Tibial artery (tissue), 4 donors: ENCODE measurements around the gene COQ3.

Source experiments
- DNase-seq, 2 donors: peaks; one replicate each; pipeline ENCODE4 v3.0.0-alpha.2; 2019
- H3K27ac ChIP-seq, 2 donors: fragments of 200-600 bp; sonication (generic) in 1 of 2; 1 replicate in 1 of 2; 2 replicates in 1 of 2; pipeline ENCODE4 v1.5.1; 2018 to 2019; ENCODE audit warnings: mild to moderate bottlenecking in 1 of 2
- H3K27me3 ChIP-seq, 2 donors: fragments of 200-600 bp; sonication (generic) in 1 of 2; one replicate each; pipeline versions ENCODE4 v1.5.1 to v1.6.0; 2016 to 2019
- H3K36me3 ChIP-seq, 3 donors: fragments of 200-600 bp; sonication (generic) in 2 of 3; one replicate each; pipeline ENCODE4 v1.5.1; 2016 to 2019; ENCODE audit warnings: mild to moderate bottlenecking in 2 of 3
- H3K4me1 ChIP-seq, 4 donors: fragments of 200-600 bp; sonication (generic) in 2 of 4; 1 replicate in 3 of 4; 2 replicates in 1 of 4; pipeline ENCODE4 v1.5.1; 2016 to 2019
- H3K4me3 ChIP-seq, 2 donors: fragments of 200-600 bp; sonication (generic) in 1 of 2; 1 replicate in 1 of 2; 2 replicates in 1 of 2; pipeline ENCODE4 v1.5.1; 2018 to 2019; ENCODE audit warnings: mild to moderate bottlenecking in 2 of 2
- H3K9me3 ChIP-seq, 3 donors: fragments of 200-600 bp; sonication (generic) in 1 of 3; one replicate each; pipeline ENCODE4 v1.5.1; 2016 to 2019
- CTCF ChIP-seq, 2 experiments: fragments of 200-600 bp in 1 of 2; fragments of 450-650 bp in 1 of 2; IDR thresholded peaks; one replicate each; pipeline ENCODE4 v1.5.1; 2017 to 2019; ENCODE audit warnings: antibody characterized with exemption in 2 of 2, mild to moderate bottlenecking in 1 of 2, moderate library complexity in 1 of 2
- intact Hi-C: fragments of 100-400 bp; cut with DNase I; formaldehyde crosslinking; loops from one replicate; pipeline ENCODE4 v1.15.0; 2023; ENCODE audit warnings: low total_unique reads

COQ3 gene

GRCh38 chr6:99407076-99407475, 13.1 kb upstream of the COQ3 start:
- intact Hi-C loops, result no loop called here
- Histone ChIP-seq H3K4me1 (peaks cover 0 to 7% (median under 1%) of the 10 kb centered on the region in 4 donors), H3K27me3 (no peaks in the 10 kb centered on the region), H3K27ac (no peak overlapping the region), H3K36me3 (peaks cover 70 to 81% (median 72%) of the 10 kb centered on the region in 3 donors), H3K9me3 (no peaks in the 10 kb centered on the region), H3K4me3 (no peak overlapping the region)
- no peak for DNase-seq
- no peak for TF ChIP-seq CTCF (IDR thresholded peaks at IDR 0.05)

DNA sequence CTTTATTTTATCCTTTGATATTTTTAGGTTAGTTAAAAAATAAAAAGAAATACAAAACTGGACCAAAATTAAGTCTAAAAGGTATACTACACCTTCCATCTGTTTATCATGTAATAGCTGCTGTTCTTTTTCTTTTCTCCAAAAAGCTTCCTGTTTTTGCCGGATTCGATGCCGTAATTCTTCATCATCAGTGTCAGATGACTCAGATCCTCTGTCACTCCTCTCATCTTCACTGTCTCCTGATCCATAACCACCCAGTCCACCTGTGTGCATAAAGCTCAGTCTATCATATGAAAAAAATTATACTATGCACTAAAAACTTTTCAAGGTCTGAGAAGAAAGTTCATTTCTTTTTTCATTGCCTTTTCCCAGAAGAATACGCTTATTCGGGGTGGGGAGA, 8.5 kb upstream of the COQ3 start:
- Histone ChIP-seq H3K4me3 (no peak overlapping the region), H3K9me3 (no peaks in the 10 kb centered on the region), H3K27ac (no peak overlapping the region), H3K27me3 (no peaks in the 10 kb centered on the region), H3K36me3 (peaks cover 84 to 94% (median 85%) of the 10 kb centered on the region in 3 donors), H3K4me1 (no peaks in the 10 kb centered on the region)
- no peak for TF ChIP-seq CTCF (IDR thresholded peaks at IDR 0.05)
- no peak for DNase-seq
- intact Hi-C loops, result no loop called here

DNA sequence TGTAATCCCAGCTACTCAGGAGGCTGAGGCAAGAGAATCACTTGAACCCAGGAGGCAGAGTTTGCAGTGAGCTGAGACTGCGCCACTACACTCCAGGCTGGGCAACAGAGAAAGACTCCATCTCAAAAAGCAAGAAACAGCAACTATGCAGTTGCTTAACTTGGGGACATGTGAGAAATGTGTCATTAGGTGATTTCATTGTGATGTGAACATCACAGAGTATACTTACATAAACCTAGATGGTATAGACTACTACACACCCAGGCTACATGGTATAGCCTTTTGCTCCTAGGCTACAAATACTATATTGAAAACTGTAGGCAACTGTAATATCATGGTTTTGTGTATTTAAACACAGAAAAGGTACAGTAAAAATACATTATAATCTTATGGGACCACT, 3.3 kb upstream of the COQ3 start:
- intact Hi-C loops, result no loop called here
- DNase-seq, result no peak
- no peaks in the 10 kb centered on the region for H3K27me3 ChIP-seq
- no peak overlapping the region for H3K27ac ChIP-seq
- H3K4me3 ChIP-seq, result no peak overlapping the region
- H3K9me3 ChIP-seq, result no peaks in the 10 kb centered on the region
- TF ChIP-seq CTCF (IDR thresholded peaks at IDR 0.05), result no peak
- peaks cover 0 to 6% (median 0%) of the 10 kb centered on the region in 4 donors for H3K4me1 ChIP-seq
- H3K36me3 ChIP-seq, result peaks cover 33 to 48% (median 39%) of the 10 kb centered on the region in 3 donors

GRCh38 chr6:99393366-99393697, 663 bp downstream of the COQ3 start:
- DNase-seq, result no peak

DNA sequence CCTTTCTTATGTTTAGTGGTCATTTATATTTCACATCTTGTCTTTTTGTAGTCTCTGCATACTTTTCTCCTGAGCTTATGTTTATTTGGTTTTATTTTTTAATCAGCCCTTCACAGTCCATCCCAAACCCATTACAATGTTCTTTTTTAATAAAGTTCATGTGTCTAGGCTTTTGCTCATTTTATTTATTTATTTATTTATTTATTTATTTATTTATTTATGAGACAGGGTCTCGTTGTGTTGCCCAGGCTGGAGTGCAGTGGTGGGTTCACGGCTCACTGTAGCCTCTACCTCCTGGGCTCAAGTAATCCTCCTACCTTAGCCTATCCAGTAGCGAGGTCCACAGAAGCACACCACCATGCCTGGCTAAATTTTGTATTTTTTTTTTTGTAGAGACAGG, 3.1 kb downstream of the COQ3 start:
- H3K4me1 ChIP-seq, result peaks cover 0 to 6% (median 0%) of the 10 kb centered on the region in 4 donors
- TF ChIP-seq CTCF (IDR thresholded peaks at IDR 0.05), result no peak
- no peak overlapping the region for H3K4me3 ChIP-seq
- H3K27ac ChIP-seq, result no peak overlapping the region
- DNase-seq, result no peak
- intact Hi-C loops, result loop anchor here (5.0 kb wide), 1 partner anchor 59 kb away; no protein-coding TSS in a partner anchor
- H3K27me3 ChIP-seq, result no peaks in the 10 kb centered on the region
- H3K36me3 ChIP-seq, result no peaks in the 10 kb centered on the region
- no peaks in the 10 kb centered on the region for H3K9me3 ChIP-seq

More at GRCh38 chr6:99393366-99393697, 663 bp downstream of the COQ3 start:
- TF ChIP-seq CTCF (IDR thresholded peaks at IDR 0.05), result no peak
- Histone ChIP-seq H3K4me1 (peaks cover 0 to 6% (median 0%) of the 10 kb centered on the region in 4 donors), H3K9me3 (no peaks in the 10 kb centered on the region), H3K36me3 (peaks cover 5 to 12% (median 6%) of the 10 kb centered on the region in 3 donors), H3K4me3 (peak overlapping the region; percentile 86), H3K27ac (peak overlapping the region; percentile 84 to 89), H3K27me3 (no peaks in the 10 kb centered on the region)
- intact Hi-C loops, result loop anchor here (5.0 kb wide), 1 partner anchor 61 kb away; no protein-coding TSS in a partner anchor

DNA sequence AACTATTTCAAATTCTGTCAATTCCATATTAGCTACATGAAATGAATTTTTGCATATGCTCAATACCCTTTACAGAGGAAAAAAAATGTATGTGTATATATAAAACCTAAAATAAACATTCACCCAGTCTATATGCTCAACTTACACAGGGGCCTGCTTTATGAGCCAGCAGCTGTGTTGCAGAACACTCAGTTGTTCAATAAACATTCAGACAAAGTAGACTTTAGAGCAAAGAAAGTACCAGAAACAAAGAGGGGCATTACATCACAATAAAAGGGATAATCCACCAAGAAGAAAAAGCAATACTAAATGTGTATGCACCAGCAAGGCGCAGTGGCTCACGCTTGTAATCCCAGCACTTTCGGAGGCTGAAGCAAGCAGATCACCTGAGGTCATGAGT, 9.5 kb downstream of the COQ3 start:
- intact Hi-C loops, result no loop called here
- H3K27ac ChIP-seq, result no peak overlapping the region

More for the DNA sequence above, 9.5 kb downstream of the COQ3 start:
- Histone ChIP-seq H3K36me3 (no peaks in the 10 kb centered on the region), H3K4me3 (no peak overlapping the region), H3K4me1 (no peaks in the 10 kb centered on the region), H3K9me3 (no peaks in the 10 kb centered on the region), H3K27me3 (no peaks in the 10 kb centered on the region)
- no peak for TF ChIP-seq CTCF (IDR thresholded peaks at IDR 0.05)
- DNase-seq, result no peak
